OCI-LY7 (cell line): ENCODE measurements around the gene PRR14. TPM values are rescaled to one million over a fixed set of nuclear protein-coding genes. Genes with fewer than 3 reads are reported as not detected.

Experiments used
- BruUV-seq: library from RNA; stranded (reverse); fragments of 400-500 nt; replicated peaks from 2 replicates; lab custom pipeline; 2021; lab: Mats Ljungman, UMichigan
- CTCF ChIA-PET: fragments of 300-600 bp; sonication (Branson Sonifier 250); formaldehyde crosslinking; loops from one replicate; lab custom pipeline; 2022; ENCODE audit warnings: antibody characterized with exemption; ENCODE audit not compliant: unreplicated experiment; lab: Charles Lee
- POLR2A ChIA-PET: fragments of 300-600 bp; sonication (Branson Sonifier 250); formaldehyde crosslinking; loops from one replicate; lab custom pipeline; 2022; ENCODE audit warnings: antibody characterized with exemption; lab: Charles Lee
- DNase-seq: peaks from one replicate; pipeline ENCODE4 v3.0.0-alpha.2; 2015; ENCODE audit warnings: low spot score
- H2AFZ ChIP-seq: fragments of 200-600 bp; sonication (generic), shearing (Covaris generic); 2 replicates; pipeline ENCODE4 v1.6.1; 2014; ENCODE audit warnings: mild to moderate bottlenecking, antibody characterized with exemption, low read length, moderate library complexity
- H3K27ac ChIP-seq: fragments of 200-600 bp; sonication (generic); 2 replicates; pipeline ENCODE4 v1.5.1; 2014; ENCODE audit warnings: mixed run types, low read depth, mild to moderate bottlenecking, moderate library complexity, low read length, inconsistent platforms; ENCODE audit not compliant: poor library complexity, severe bottlenecking
- H3K36me3 ChIP-seq: fragments of 200-600 bp; sonication (generic); 2 replicates; pipeline ENCODE4 v1.6.1; 2014; ENCODE audit warnings: mild to moderate bottlenecking, antibody characterized with exemption, low read length, moderate library complexity, mixed read lengths; ENCODE audit not compliant: insufficient read depth
- H3K4me1 ChIP-seq: fragments of 200-600 bp; sonication (generic); 2 replicates; pipeline ENCODE4 v1.5.1; 2014; ENCODE audit warnings: mild to moderate bottlenecking, low read length; ENCODE audit not compliant: insufficient read depth, poor library complexity, severe bottlenecking
- H3K4me2 ChIP-seq: fragments of 200-600 bp; sonication (generic); 2 replicates; pipeline ENCODE4 v1.6.1; 2014; ENCODE audit warnings: mild to moderate bottlenecking, low read length
- H3K4me3 ChIP-seq: fragments of 200-600 bp; sonication (generic); 2 replicates; pipeline ENCODE4 v1.5.1; 2014; ENCODE audit warnings: mild to moderate bottlenecking, low read depth, low read length; ENCODE audit not compliant: poor library complexity, severe bottlenecking
- H3K79me2 ChIP-seq: fragments of 200-600 bp; sonication (generic); 2 replicates; pipeline ENCODE4 v1.6.1; 2016; ENCODE audit warnings: low read depth, mild to moderate bottlenecking, low read length, moderate library complexity, mixed read lengths; ENCODE audit not compliant: insufficient read depth
- H3K9me2 ChIP-seq: fragments of 200-600 bp; sonication (generic); 2 replicates; pipeline ENCODE4 v1.6.1; 2016; ENCODE audit warnings: mild to moderate bottlenecking, low read length, mixed read lengths; ENCODE audit not compliant: insufficient read depth
- H3K9me3 ChIP-seq: fragments of 200-600 bp; sonication (generic); 2 replicates; pipeline ENCODE4 v1.6.1; 2014; ENCODE audit warnings: mild to moderate bottlenecking, mixed run types, low read length, mixed read lengths
- H4K20me1 ChIP-seq: fragments of 200-600 bp; sonication (generic); 2 replicates; pipeline ENCODE4 v1.6.1; 2014; ENCODE audit warnings: mild to moderate bottlenecking, antibody characterized with exemption, low read length, moderate library complexity, mixed read lengths; ENCODE audit not compliant: insufficient read depth
- CTCF ChIP-seq: fragments of 200-600 bp; sonication (generic); conservative IDR thresholded peaks from 2 replicates; pipeline ENCODE4 v1.5.1; 2014; ENCODE audit warnings: mild to moderate bottlenecking, antibody characterized with exemption, low read length, moderate library complexity, mixed read lengths
- EZH2phosphoT487 ChIP-seq: fragments of 200-600 bp; sonication (generic); IDR thresholded peaks from 2 replicates; pipeline ENCODE4 v1.6.1; 2018; ENCODE audit warnings: low read depth, borderline replicate concordance, mild to moderate bottlenecking, mixed run types, antibody characterized with exemption, low read length, moderate library complexity, mixed read lengths
- intact Hi-C: fragments of 100-400 bp; cut with micrococcal nuclease; formaldehyde crosslinking; loops from one replicate; pipeline ENCODE4 v1.10.0; 2022; ENCODE audit not compliant: unreplicated experiment
- total RNA-seq, 2 experiments: library from RNA; depleted of rRNA in 1 of 2; stranded (reverse); fragments of >200 nt in 1 of 2; shearing (Covaris generic) in 1 of 2; gene quantifications; 2 replicates each; pipeline ENCODE4 v1.2.3, GENCODE V29; 2014 to 2022

PRR14 gene
- total RNA-seq, 2 experiments from 2014 or later = 33.2 to 75.5 TPM

GRCh38 chr16:30623536-30624283, 27.1 kb upstream of the PRR14 start:
- Histone ChIP-seq H3K9me3 (peaks cover 7% of the 10 kb centered on the region; the same call in 1 of the 2 replicates), H4K20me1 (no peaks in the 10 kb centered on the region), H3K9me2 (no peaks in the 10 kb centered on the region), H3K4me2 (no peak overlapping the region), H2AFZ (no peak overlapping the region), H3K79me2 (no peaks in the 10 kb centered on the region), H3K36me3 (no peaks in the 10 kb centered on the region), H3K27ac (no peak overlapping the region), H3K4me1 (peaks cover 7% of the 10 kb centered on the region), H3K4me3 (no peak overlapping the region)
- TF ChIP-seq CTCF = no peak
- no peak for TF ChIP-seq EZH2phosphoT487
- CTCF ChIA-PET = no interaction called here
- no peak for DNase-seq
- intact Hi-C loops = no loop called here
- POLR2A ChIA-PET = interaction anchor here (0.7 kb wide), 1 partner anchor 10 kb away, joined by 3 read pairs; no protein-coding TSS in a partner anchor
- BruUV-seq = no TSS peak

- Histone ChIP-seq H3K27ac (no peak overlapping the region), H3K4me3 (no peak overlapping the region), H2AFZ (no peak overlapping the region), H4K20me1 (no peaks in the 10 kb centered on the region), H3K36me3 (no peaks in the 10 kb centered on the region), H3K4me1 (peaks cover 14% of the 10 kb centered on the region), H3K9me3 (peaks cover 7% of the 10 kb centered on the region; the same call in 1 of the 2 replicates), H3K9me2 (no peaks in the 10 kb centered on the region), H3K4me2 (no peak overlapping the region), H3K79me2 (no peaks in the 10 kb centered on the region)
- no peak for DNase-seq
- CTCF ChIA-PET = interaction anchor here (1.0 kb wide), 1 partner anchor 68 kb away, joined by 5 read pairs; the partner anchor contains the start of gene ZNF764
- intact Hi-C loops = no loop called here
- TF ChIP-seq CTCF = no peak
- POLR2A ChIA-PET = interaction anchor here (0.5 to 1.0 kb wide), 3 partner anchors 11 to 56 kb away, joined by 3 read pairs; no protein-coding TSS in a partner anchor
- BruUV-seq = no TSS peak
These were observed 24.5 kb upstream of the PRR14 start for GRCh38 chr16:30626236-30626635.
